GM19463 (cell line): Measurements from ENCODE around the gene ADAMTS14.
"Not testable (repeated sequence)": the region's sequence is repeated elsewhere in the genome, so short reads cannot be mapped to it uniquely, and the experiment has no call there.

ENCODE experiments used
- ATAC-seq: cut with Tn5 transposase; IDR thresholded peaks from one replicate; pipeline ENCODE4 v1.9.1; 2021; ENCODE audit warnings: mild to moderate bottlenecking, moderate library complexity; ENCODE audit not compliant: unreplicated experiment

The ADAMTS14 gene

DNA sequence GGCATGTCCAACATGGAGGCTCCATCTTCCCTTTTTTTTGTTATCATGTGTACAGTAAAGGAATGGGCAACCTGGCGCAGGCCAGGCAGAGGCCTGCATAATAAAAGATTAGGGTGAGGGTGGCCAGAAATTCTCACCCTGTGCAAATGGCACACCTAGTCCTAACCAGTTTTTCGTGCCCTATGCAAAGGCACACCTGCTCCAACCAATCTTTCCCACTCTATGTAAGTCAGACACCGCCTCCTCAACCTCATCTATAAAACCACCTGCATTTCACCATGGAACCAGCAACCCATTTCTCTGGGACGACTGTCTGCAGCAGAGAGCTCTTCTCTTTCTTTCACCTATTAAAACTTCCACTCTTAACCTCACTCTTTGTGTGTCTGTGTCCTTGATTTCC lies 96.8 kb downstream of the ADAMTS14 start:
- no peak for ATAC-seq

DNA sequence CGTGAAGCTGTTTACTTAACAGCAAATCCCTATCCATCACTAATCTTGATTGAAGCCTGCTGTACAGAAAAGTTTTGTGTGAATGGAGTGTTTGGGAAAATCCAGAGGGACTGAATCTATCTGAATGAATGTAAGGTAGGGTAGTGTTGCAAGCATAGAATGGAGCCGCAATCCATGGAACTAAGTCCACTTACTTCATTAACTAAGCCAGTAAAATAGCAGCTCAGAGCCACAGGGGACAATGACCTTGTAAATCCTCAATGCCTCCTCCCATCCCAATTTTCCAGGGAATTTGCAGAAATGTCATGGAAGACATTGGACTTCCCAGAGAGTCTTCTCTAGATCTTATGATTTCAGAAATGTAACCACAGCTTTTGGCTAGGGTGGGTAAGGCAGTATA lies 97.7 kb downstream of the ADAMTS14 start:
- ATAC-seq = no peak

DNA sequence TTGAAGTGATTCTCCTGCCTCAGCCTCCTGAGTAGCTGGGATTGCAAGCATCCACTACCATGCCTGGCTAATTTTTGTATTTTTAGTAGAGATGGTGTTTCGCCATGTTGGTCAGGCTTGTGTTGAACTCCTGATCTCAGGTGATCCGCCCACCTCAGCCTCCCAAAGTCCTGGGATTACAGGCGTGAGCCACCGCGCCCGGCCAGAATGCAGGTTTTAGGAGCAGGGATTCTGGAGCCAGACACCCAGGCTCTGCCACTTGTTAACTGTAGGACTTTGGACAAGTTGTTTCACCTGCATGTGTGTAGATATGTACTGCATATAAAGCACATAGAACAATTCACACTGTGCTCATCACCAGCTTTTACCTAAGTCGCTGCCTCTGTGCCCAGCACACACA lies 98.2 kb downstream of the ADAMTS14 start:
- not testable (repeated sequence) for ATAC-seq

DNA sequence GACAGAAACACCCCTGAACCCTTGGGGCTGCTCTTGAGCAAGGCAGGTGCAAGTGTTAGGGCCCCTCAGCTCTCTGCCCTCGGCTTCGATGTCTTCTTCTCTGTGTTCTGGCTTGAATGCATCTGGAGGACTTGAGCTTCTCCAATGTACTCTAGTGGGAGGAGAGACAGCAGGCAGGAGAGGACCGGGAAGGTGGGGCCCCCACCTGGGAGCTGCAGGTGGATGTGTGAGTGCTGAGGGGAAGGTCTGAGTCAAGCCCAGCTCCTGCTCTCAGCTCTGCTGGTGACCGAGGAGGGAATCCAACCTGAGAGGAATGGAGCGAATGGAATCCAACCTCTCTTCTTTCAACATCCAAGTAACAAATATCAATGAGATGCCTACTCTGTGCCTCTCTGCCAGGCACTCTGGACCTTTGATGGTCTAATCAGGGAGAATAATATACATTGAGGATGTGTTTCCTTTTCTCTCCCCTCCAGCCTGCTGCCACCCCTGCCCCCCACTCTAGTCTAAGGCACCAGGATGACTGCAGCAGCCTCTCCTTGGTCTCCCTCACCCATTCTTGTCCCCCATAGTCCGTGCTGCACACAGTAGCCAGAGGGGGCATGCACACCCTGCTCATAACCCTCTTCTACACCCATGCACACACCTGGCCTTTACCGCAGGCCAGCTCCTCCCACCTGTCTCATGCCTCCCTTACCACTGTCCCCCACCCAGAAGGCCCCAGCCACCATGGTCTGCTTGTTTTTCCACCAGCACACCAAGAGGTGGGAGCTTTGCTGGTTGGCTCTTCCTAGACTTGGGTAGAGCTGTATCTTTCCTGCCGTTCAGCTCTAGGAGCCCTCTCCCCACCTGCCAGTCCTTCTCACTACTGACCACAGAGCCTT lies 99.2 kb downstream of the ADAMTS14 start:
- no peak for ATAC-seq

DNA sequence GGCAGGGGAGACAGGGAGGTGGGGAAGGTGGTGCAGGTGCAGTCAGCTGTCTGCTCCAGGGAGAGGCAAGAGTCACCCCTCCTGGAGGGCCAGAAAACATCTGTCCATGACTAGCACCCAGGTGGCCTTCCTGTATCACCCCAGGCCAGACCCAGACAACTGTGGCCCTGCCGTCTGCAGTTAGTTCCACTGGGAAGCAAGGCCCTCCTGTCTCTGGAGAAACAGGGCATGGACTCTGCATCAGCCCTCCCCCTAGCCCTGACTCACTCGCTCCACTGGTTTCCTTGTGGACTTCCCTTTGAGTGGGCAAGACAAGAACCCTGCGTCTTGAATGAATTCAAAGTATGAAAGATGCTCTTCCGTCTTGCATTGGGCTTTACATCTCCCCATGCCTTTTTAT lies 100.3 kb downstream of the ADAMTS14 start:
- ATAC-seq = no peak

DNA sequence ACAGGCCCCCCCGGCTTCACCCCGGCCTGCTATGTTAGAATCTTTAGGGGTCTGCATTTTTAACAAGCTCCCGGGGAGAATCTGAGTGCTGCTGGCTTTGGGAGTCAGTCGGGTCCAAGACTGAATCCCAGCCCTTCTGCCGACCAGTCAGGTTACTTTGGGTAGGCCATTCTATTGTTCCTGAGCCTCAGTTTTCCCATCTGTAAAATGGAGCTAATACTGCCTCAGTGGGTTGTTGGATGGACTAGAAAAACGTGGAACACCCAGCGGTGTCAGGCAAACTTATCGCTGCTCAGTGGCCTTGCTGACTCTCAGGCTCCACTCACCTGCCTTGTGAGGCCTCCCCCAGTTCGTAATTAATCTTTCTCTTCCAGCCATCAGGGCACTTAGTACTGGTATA lies 101.2 kb downstream of the ADAMTS14 start:
- no peak for ATAC-seq

DNA sequence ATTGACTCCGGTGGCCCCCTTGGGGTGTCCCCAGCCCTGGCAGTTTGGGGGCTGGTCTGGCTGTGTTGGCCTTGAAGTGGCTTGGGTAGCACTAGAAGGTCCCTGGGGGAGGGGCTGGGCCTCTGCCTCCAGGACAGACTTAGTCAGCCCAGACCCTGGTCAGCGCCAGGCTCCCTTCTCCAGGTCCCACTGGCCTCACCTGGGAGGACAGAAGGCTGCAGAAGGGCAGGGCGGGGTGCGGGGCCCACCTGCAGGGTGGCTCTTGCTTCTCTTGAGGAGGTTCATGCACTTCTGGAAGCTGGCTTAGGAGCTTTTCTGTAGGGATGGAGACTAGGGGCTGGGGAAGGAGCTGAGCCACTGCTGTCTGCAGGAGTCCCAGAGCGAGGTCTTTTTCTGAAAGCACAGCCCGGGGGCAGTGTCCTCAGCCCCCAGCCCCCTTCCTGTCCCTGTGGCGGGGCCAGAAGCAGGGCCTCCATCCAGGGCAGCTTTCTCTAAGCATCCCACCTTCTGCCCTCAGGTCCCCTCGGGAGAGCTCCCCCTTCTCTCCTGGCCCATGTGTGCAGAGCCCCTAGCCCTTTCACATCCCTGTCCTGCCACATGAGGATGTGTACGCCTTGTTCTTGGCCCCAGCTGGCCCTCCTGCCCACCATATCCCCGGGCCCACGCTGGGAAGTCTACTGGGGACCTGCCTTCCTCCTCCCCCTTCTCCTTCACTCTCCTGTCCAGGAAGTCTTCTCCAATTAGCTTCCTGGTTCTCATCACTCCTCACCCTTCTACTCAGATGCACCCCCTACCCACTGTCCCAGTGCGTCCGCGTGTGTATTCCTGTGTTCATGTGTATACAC lies 101.9 kb downstream of the ADAMTS14 start:
- no peak for ATAC-seq

DNA sequence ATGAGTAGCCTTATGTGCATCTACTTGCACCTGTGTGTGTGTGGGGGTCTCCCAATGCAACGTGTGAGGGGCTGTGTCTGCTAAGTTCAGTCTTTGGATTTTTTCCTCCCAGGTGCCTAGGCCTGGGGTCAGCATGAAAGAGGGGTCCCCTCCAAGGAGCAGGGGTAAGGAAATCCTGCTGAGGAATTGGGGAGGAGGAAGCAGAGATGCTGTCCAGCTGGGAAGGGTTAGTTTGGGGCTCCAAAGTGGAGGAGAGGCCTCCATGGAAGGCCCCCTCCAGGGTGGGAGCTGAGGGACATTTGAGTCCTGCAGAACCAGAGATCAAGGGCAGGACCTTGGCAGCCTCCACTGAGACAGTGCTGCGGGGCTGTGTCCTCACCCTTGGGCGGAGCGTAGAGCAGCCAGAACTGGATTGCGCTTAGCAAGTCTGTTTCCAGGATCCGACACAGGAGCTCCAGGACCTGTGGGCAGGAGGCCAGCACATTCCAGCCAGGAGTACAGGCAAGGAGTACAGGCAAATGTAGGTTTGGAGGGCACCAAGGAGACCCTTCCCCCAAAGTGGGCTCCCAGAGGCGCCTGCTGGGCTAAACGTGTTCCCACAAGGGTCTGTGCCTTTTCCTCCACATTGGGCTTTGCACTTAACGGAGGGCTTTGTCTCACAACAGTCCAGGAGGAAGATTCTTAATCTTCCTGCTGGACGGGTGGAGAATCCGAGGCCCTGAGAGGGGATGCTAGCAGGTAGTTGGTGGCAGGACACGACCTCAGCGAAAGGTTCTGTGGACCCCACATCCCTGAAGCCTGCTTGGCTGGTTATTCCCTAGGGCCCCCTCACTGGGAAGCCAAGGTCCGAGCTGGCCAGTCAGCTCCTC lies 102.7 kb downstream of the ADAMTS14 start:
- ATAC-seq = no peak

DNA sequence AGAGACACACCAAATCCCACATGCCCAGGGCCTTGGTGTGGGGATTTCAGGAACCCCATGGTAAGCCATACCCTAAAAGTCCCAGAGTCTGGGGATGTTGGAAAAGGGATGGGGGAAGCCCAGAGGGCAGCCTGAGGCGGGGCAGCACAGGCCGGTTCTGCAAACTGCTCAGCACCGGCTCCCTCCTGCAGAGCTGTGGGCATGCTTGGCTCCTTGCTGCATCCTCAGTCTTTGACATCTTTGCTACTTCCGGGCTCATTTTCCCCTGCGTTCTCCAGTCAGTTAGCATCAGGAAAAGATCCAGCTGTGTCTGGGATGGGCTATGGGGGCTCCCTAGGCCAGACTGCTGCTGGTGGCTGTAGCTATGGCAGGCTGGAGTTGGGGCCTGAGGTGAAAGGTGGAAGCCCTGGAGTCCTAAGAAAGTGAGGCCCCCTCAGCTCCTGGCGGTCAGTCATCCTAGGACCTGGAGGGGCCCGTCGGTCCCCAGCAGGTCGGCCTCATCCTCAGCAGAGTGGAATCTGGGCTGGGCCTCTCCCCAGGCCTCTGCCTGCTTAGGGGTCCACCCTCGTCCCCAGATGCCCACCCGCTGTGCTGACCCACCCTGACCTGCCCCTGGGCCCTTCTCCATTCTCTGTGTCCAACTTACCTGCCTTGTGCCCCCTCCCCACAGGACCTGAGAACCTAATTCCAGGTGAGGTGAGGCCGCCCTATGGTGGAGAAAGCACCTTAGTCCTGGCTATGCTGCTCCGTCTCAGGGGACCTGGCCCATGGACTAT lies 103.6 kb downstream of the ADAMTS14 start:
- no peak for ATAC-seq

DNA sequence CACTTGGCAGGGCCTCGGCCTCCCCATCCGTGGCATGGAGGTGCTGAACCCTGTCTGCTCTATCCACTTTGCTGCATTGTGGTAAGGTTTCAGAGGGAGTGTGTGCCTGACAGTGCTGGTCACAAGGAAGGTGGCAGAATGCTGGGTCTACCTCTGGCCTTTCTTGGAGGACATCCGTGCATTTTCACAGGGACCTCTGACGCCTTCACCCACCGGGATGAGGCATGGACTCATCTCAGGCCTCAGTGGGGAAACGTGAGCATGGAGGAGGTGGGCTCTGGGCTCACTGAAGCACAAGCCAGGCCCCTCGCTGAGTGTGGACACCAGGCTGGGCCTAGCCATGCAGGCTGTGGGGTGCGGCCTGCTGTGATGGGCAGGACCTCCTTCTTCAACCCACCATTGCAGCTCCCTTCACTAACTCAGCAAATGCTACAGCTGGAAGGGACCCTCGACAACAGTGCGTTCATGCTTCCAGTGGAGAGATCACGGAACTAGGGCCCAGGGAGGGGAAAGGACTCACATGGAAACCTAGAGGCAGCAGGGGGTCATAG lies 104.2 kb downstream of the ADAMTS14 start:
- no peak for ATAC-seq

DNA sequence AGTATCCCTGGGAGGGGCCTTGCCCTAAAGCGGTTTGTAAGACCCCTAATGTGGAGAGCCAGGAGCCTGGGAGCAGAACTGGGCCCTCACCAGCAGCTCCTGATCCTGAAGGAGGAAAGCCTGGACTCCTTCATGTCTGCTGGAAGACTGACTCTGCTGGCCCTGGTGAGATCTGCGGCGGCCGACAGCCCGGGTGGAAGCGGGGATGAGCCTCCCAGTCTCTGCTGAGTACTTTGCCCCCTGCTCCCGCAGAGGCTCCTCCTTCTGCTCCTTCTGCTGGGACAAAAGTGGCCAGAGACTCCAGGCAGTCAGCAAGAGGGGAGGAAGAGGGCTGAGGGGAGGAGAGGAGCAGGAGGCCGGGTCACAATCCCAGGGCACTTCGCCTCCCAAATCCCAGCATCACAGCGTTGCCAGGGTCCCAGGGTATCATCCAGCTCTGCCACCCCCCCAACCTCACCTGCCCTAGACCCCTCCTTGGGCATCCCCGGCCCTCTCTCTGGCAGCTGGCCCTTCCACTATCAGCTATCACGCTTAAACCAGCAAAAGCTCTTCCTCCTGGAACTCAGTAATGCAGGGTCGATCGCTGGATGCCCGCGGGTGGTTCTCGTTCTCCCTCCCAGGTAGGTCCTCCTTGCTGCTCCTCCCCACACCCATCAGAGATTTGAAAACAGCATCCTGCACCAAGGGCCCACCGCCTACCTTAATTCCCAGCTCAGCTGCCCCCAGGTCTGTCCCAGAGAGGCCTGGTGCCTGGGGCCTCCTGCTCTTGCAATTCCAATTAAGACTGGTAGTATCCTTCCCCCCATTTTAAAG lies 105.0 kb downstream of the ADAMTS14 start:
- no peak for ATAC-seq

DNA sequence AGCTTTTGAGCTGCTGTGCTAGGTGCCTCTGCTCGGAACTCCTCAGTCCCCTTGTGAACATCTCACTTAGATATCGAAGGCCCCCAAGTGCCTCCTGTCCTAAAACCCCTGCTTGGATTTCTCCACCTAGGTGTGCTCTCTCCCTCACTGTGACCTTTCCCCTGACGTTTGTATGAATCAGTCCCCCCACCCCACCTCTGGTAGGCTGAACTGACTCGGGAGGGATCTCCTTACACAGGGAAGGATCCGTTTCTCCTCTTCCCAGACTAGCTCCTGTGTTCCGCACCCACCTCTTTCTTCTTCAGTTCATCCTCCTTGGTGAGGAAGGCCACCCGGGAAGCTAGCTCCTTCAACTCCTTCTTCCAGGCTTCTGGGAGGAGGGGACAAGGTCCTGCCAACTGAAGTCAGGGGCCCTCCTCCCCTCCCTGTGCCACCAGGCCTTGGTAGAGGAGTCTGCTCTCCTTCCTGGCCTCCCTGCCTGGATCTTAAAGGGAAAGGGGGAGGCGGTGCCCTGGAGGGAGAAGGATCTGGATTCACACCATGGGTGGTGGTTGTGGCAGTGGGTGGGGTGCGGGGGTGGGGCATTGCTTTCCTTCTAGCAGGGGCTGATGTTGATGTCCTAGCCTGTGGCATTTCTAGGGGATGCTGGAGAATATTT lies 106.1 kb downstream of the ADAMTS14 start:
- no peak for ATAC-seq

DNA sequence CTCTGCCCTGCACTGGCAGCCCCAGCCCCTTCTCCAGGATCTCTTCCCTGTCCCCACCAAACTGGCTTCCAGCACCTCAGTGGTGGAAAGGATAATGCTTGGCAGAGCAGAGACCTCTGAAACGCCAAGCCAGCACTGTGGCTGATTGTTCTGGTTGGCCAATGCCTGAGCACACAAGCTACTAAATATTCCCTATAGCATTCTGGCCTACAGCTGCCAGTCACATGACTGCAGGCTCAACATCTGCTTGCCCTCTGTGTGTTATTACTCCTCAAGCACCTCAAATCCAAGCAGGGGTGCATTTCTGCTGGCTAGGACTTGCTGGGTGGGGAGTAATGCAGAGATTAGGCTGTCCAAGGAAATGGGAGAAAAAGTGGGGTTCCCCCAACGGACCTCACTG lies 106.8 kb downstream of the ADAMTS14 start:
- ATAC-seq = no peak

DNA sequence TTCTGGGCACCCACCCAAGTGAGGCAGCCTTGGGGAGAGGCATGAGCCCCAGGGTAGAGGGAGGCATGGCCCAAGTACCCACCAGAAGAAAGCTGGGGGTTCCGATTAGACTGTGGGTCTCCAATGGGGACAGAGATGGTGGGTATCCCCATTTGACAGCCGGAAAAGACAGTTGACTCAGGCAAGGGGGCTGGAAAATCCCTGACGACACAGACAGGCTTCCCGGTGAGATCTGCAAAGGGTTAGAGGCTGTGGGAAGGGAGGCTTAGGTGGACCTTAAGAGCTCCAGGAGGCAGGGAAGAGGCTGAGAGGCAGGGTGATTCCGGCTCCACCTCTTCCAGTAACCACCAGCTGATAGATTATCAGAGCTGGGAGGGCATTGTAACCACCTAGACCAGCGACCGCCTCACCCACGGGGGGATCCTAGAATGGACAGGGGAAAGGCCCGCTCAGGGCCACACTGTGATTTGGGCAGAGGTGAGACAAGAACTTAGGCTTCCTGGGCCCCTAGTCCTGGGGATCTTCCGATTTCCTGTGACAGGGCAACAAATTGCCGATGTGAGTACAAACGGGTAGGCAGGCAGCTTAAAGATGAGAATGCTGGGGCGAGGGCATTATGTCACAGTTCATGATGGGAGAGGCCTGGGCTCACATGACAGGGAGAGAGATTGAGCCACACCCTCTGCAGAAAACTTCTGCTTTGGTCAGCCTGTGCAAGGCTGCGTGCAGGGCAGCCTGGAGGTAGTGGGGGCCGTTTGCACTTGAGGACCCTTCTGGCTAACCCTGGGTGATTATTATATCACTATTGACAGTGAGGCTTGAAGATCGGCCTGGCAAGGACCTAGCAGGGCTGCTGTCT lies 107.4 kb downstream of the ADAMTS14 start:
- no peak for ATAC-seq

DNA sequence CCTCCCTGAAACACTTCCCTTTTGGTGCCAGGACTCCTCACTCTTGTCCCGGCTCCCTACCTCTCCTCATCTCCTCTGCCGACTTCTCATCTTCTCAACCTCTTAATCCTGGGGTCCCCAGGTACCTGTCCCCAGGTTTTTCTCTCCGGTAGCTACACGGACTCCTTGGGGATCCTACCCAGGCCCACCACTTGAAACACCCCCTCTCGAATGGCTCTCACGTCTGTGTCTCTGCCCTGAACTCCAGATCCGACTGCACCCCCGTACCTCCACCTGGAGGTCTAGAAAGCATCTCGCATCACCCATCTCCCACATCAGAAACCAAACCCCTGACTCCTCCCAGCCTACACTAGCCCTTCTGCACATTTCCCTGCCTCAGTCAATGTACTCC lies 108.1 kb downstream of the ADAMTS14 start:
- ATAC-seq = no peak

DNA sequence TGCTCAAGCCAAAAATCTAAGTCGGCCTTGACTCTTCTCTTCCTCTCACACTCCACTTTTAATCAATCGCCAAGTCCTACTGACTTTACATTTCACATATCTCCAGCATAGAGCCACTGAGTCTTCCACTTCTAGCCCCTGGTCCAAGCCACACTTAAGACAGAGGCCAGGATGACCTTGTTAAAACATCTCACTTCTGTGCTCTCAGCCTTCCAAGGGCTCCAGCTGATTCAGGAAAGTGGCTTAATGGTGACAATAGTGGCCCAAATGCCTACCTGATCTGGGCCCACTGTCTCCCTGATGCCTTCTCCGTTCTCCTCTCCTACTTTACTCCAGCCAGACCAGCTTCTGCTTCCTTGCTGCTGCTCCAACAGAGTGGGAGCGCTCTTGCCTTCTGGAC lies 108.5 kb downstream of the ADAMTS14 start:
- ATAC-seq = no peak

DNA sequence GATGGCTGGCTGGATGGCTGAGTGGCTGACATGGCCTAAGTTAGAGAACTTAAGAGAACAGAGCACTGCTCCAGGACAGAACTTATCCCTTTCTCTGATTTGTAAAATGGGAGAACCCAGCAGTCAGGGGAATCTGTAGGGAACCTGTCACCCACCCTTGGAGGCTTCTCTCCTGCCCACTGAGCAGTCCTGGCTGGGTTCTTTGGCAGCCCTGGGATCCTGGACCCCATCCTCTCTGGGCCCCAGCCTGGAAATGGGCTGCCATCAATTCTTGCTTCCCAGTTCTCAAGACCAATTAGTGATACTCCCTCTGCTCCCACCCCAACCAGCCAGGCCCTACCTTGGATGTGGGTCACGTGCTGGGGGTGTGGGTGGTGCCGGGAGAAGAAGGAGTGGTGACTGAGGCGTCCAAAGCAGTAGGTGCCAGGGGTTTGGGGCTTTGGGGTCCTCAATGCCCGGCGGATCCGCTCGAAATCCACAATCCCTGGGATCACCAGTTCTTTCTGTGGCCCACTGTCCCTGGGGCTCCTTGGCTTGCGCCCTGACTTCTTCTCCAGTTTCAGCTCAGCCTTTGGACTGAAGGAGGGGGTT lies 109.2 kb downstream of the ADAMTS14 start:
- ATAC-seq = no peak
